Stimulated activated naive CD4-positive, alpha-beta T cell treated with Interleukin-2 at 50 U/mL for 16 hours (primary cell): ENCODE data around the gene C1QTNF7.

Source experiments
- DNase-seq: peaks from one replicate; lab custom pipeline; 2025; lab: John Stamatoyannopoulos, UW

C1QTNF7 gene

GRCh38 chr4:15457406-15458201 is 29.8 kb downstream of the C1QTNF7 start:
- DNase-seq, result no peak

- no peak for DNase-seq
Observed at GRCh38 chr4:15458616-15459015, 30.8 kb downstream of the C1QTNF7 start.

GRCh38 chr4:15459706-15460105 is 31.9 kb downstream of the C1QTNF7 start:
- DNase-seq, result no peak

- DNase-seq, result no peak
Observed at GRCh38 chr4:15466596-15466995, 38.8 kb downstream of the C1QTNF7 start.

- no peak for DNase-seq
Observed at GRCh38 chr4:15469402-15470127, 41.7 kb downstream of the C1QTNF7 start, which contains the start of gene CC2D2A. Gene CC2D2A (plus strand): TSS chr4:15469882. CDS start chr4:15475933, 6,051 bp downstream.

- no peak for DNase-seq
Observed at GRCh38 chr4:15470128-15470475, 42.3 kb downstream of the C1QTNF7 start.

- DNase-seq, result no peak
Observed at GRCh38 chr4:15476396-15476795, 48.6 kb downstream of the C1QTNF7 start.

- no peak for DNase-seq
Observed at GRCh38 chr4:15478724-15479088, 50.9 kb downstream of the C1QTNF7 start.

GRCh38 chr4:15479089-15479912 is 51.5 kb downstream of the C1QTNF7 start:
- no peak for DNase-seq

GRCh38 chr4:15479913-15480185 is 52.0 kb downstream of the C1QTNF7 start:
- no peak for DNase-seq

GRCh38 chr4:15481961-15482745 is 54.3 kb downstream of the C1QTNF7 start:
- no peak for DNase-seq

- no peak for DNase-seq
Observed at GRCh38 chr4:15482842-15483241, 55.0 kb downstream of the C1QTNF7 start.

GRCh38 chr4:15488136-15488535 is 60.3 kb downstream of the C1QTNF7 start:
- no peak for DNase-seq

GRCh38 chr4:15488658-15489470 is 61.0 kb downstream of the C1QTNF7 start:
- no peak for DNase-seq

- no peak for DNase-seq
Observed at GRCh38 chr4:15489551-15489950, 61.7 kb downstream of the C1QTNF7 start.

- no peak for DNase-seq
Observed at GRCh38 chr4:15493411-15493810, 65.6 kb downstream of the C1QTNF7 start.

- no peak for DNase-seq
Observed at GRCh38 chr4:15495621-15496020, 67.8 kb downstream of the C1QTNF7 start.
